ENCODE data around the gene CD84.

Gene CD84

GRCh38 chr1:160522136-160522535 lies 57.2 kb downstream of the CD84 start:
- Histone ChIP-seq H3K27ac (replicated peaks) (no peak overlapping the region), H3K27me3 (ENCODE audit: insufficient read depth, poor library complexity, severe bottlenecking) (no peaks in the 10 kb centered on the region), H3K4me3 (replicated peaks; ENCODE audit: insufficient read depth, low read length) (no peak overlapping the region)
- DNase-seq (ENCODE audit: low read depth in 1 of 2, low spot score in 1 of 2) = no peak
- TF ChIP-seq REST (IDR thresholded peaks at IDR 0.05; ENCODE audit: insufficient replicate concordance, low read depth) (no peak), SPI1 (IDR thresholded peaks at IDR 0.05; ENCODE audit: borderline replicate concordance, low read depth) (no peak), CTCF (IDR thresholded peaks at IDR 0.05; ENCODE audit: insufficient read depth, low read length) (no peak)

- no peak for TF ChIP-seq SPI1 (IDR thresholded peaks at IDR 0.05; ENCODE audit: borderline replicate concordance, low read depth)
- TF ChIP-seq CTCF (IDR thresholded peaks at IDR 0.05; ENCODE audit: insufficient read depth, low read length) = no peak
- TF ChIP-seq POLR2AphosphoS5 (IDR thresholded peaks at IDR 0.05; ENCODE audit: low read depth) = no peak
- no peaks in the 10 kb centered on the region for H3K27me3 ChIP-seq (ENCODE audit: insufficient read depth, poor library complexity, severe bottlenecking)
- no peak overlapping the region for H3K4me3 ChIP-seq (replicated peaks; ENCODE audit: insufficient read depth, low read length)
- H3K27ac ChIP-seq (replicated peaks) = no peak overlapping the region
- DNase-seq (ENCODE audit: low read depth in 1 of 2, low spot score in 1 of 2) = no peak
Measured at GRCh38 chr1:160521554-160521953, 57.7 kb downstream of the CD84 start.

GRCh38 chr1:160520999-160521398 lies 58.3 kb downstream of the CD84 start:
- Histone ChIP-seq H3K27me3 (ENCODE audit: insufficient read depth, poor library complexity, severe bottlenecking) (no peaks in the 10 kb centered on the region), H3K27ac (replicated peaks) (no peak overlapping the region), H3K4me3 (replicated peaks; ENCODE audit: insufficient read depth, low read length) (no peak overlapping the region)
- DNase-seq (ENCODE audit: low read depth in 1 of 2, low spot score in 1 of 2) = no peak
- TF ChIP-seq GABPA (IDR thresholded peaks at IDR 0.05; ENCODE audit: low read depth) (no peak), REST (IDR thresholded peaks at IDR 0.05; ENCODE audit: insufficient replicate concordance, low read depth) (no peak), SPI1 (IDR thresholded peaks at IDR 0.05; ENCODE audit: borderline replicate concordance, low read depth) (no peak), POLR2AphosphoS5 (IDR thresholded peaks at IDR 0.05; ENCODE audit: low read depth) (no peak), CTCF (IDR thresholded peaks at IDR 0.05; ENCODE audit: insufficient read depth, low read length) (no peak)

GRCh38 chr1:160520582-160520981 lies 58.7 kb downstream of the CD84 start:
- Histone ChIP-seq H3K27ac (replicated peaks) (no peak overlapping the region), H3K27me3 (ENCODE audit: insufficient read depth, poor library complexity, severe bottlenecking) (no peaks in the 10 kb centered on the region), H3K4me3 (replicated peaks; ENCODE audit: insufficient read depth, low read length) (no peak overlapping the region)
- no peak for DNase-seq (ENCODE audit: low read depth in 1 of 2, low spot score in 1 of 2)
- TF ChIP-seq REST (IDR thresholded peaks at IDR 0.05; ENCODE audit: insufficient replicate concordance, low read depth) (no peak), CTCF (IDR thresholded peaks at IDR 0.05; ENCODE audit: insufficient read depth, low read length) (no peak), SPI1 (IDR thresholded peaks at IDR 0.05; ENCODE audit: borderline replicate concordance, low read depth) (no peak), POLR2AphosphoS5 (IDR thresholded peaks at IDR 0.05; ENCODE audit: low read depth) (no peak), GABPA (IDR thresholded peaks at IDR 0.05; ENCODE audit: low read depth) (no peak)
